HepG2 (cell line): ENCODE results near the gene RAD51. TPM values are rescaled to one million over a fixed set of nuclear protein-coding genes. Genes with fewer than 3 reads are reported as not detected.

Experiments
- DZIP1 ChIP-seq: sonication (generic); formaldehyde crosslinking; IDR thresholded peaks from 2 replicates; pipeline ENCODE4 v1.5.0; 2020; ENCODE audit warnings: mild to moderate bottlenecking, missing genetic modification reagents
- PRDM15 ChIP-seq: sonication (generic); formaldehyde crosslinking; IDR thresholded peaks from 2 replicates; pipeline ENCODE4 v1.4.0; 2020; ENCODE audit warnings: missing genetic modification reagents
- RARG ChIP-seq: sonication (generic); formaldehyde crosslinking; IDR thresholded peaks from 2 replicates; pipeline ENCODE4 v1.4.0; 2020; ENCODE audit warnings: low read depth, mild to moderate bottlenecking, missing genetic modification reagents
- ZFP90 ChIP-seq: sonication (generic); formaldehyde crosslinking; IDR thresholded peaks from 2 replicates; pipeline ENCODE4 v1.8.0; 2022; ENCODE audit warnings: missing genetic modification reagents, mild to moderate bottlenecking, inconsistent platforms, borderline replicate concordance
- ZNF121 ChIP-seq: sonication (generic); formaldehyde crosslinking; IDR thresholded peaks from 2 replicates; pipeline ENCODE4 v1.5.0; 2020; ENCODE audit warnings: mild to moderate bottlenecking, missing genetic modification reagents
- ZNF18 ChIP-seq: sonication (generic); formaldehyde crosslinking; IDR thresholded peaks from 2 replicates; pipeline ENCODE4 v1.8.0; 2022; ENCODE audit warnings: mild to moderate bottlenecking, missing genetic modification reagents; ENCODE audit not compliant: insufficient replicate concordance
- ZNF891 ChIP-seq: sonication (generic); formaldehyde crosslinking; IDR thresholded peaks from 2 replicates; pipeline ENCODE4 v1.5.0; 2020; ENCODE audit warnings: mild to moderate bottlenecking, missing genetic modification reagents
- polyA plus RNA-seq, 8 experiments: library from polyadenylated mRNA; depleted of rRNA in 3 of 8; stranded (reverse) in 7 of 8; unstranded in 1 of 8; fragments of >200 nt; fragmentation: Illumina TruSeq in 4 of 8; extraction: Trizol in 4 of 8; gene quantifications; 2 replicates each; pipeline versions ENCODE4 v1.2.1 to v1.2.3, GENCODE V29; 2011 to 2016; ENCODE audit warnings: low read depth in 4 of 8, missing spikeins in 1 of 8, mixed read lengths in 1 of 8; ENCODE audit not compliant: insufficient read depth in 1 of 8
- total RNA-seq, 5 experiments: library from RNA; depleted of rRNA; stranded (reverse); fragments of >200 nt; fragmentation: Illumina TruSeq; extraction: Trizol; gene quantifications; 2 replicates each; pipeline ENCODE4 v1.2.3, GENCODE V29; 2016; ENCODE audit warnings: low read depth in 1 of 5
- TF ChIP-seq, protein P1 (sequence below): sonication (generic); formaldehyde crosslinking; IDR thresholded peaks from 2 replicates; pipeline ENCODE4 v1.4.0; 2020; ENCODE audit warnings: missing genetic modification reagents, borderline replicate concordance
- TF ChIP-seq, protein P2 (sequence below), 2 experiments: sonication (generic) in 1 of 2; formaldehyde crosslinking in 1 of 2; IDR thresholded peaks; 2 replicates each; pipeline versions ENCODE4 v1.5.1 to v1.6.1; 2011 to 2020; ENCODE audit warnings: borderline replicate concordance in 1 of 2, low read depth in 1 of 2, low read length in 1 of 2, mild to moderate bottlenecking in 1 of 2, missing genetic modification reagents in 1 of 2, moderate library complexity in 1 of 2

Gene RAD51
- total and polyA plus RNA-seq, 2 of the 13 experiments (the other 11 are each of a cell fraction or from before 2014, with no cell fraction given): 8.5 to 12.8 TPM

GRCh38 chr15:40694688-40695468 is at the start of gene RAD51 (continued):
- TF ChIP-seq ZNF891 (CRISPR knock-in tag): no peak; the same call in 1 of the 2 replicates
- TF ChIP-seq ZFP90 (CRISPR knock-in tag): peak; percentile 76; the same call in 1 of the 2 replicates
- TF ChIP-seq, protein P1, sequence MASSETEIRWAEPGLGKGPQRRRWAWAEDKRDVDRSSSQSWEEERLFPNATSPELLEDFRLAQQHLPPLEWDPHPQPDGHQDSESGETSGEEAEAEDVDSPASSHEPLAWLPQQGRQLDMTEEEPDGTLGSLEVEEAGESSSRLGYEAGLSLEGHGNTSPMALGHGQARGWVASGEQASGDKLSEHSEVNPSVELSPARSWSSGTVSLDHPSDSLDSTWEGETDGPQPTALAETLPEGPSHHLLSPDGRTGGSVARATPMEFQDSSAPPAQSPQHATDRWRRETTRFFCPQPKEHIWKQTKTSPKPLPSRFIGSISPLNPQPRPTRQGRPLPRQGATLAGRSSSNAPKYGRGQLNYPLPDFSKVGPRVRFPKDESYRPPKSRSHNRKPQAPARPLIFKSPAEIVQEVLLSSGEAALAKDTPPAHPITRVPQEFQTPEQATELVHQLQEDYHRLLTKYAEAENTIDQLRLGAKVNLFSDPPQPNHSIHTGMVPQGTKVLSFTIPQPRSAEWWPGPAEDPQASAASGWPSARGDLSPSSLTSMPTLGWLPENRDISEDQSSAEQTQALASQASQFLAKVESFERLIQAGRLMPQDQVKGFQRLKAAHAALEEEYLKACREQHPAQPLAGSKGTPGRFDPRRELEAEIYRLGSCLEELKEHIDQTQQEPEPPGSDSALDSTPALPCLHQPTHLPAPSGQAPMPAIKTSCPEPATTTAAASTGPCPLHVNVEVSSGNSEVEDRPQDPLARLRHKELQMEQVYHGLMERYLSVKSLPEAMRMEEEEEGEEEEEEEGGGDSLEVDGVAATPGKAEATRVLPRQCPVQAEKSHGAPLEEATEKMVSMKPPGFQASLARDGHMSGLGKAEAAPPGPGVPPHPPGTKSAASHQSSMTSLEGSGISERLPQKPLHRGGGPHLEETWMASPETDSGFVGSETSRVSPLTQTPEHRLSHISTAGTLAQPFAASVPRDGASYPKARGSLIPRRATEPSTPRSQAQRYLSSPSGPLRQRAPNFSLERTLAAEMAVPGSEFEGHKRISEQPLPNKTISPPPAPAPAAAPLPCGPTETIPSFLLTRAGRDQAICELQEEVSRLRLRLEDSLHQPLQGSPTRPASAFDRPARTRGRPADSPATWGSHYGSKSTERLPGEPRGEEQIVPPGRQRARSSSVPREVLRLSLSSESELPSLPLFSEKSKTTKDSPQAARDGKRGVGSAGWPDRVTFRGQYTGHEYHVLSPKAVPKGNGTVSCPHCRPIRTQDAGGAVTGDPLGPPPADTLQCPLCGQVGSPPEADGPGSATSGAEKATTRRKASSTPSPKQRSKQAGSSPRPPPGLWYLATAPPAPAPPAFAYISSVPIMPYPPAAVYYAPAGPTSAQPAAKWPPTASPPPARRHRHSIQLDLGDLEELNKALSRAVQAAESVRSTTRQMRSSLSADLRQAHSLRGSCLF (CRISPR knock-in tag): peak; percentile 42; the same call in 1 of the 2 replicates
- TF ChIP-seq, protein P2, sequence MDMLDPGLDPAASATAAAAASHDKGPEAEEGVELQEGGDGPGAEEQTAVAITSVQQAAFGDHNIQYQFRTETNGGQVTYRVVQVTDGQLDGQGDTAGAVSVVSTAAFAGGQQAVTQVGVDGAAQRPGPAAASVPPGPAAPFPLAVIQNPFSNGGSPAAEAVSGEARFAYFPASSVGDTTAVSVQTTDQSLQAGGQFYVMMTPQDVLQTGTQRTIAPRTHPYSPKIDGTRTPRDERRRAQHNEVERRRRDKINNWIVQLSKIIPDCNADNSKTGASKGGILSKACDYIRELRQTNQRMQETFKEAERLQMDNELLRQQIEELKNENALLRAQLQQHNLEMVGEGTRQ (IDR thresholded peaks at IDR 0.05; ENCODE audit: low read depth, low read length): no peak
- TF ChIP-seq, protein P2 (CRISPR knock-in tag; IDR thresholded peaks at IDR 0.05; ENCODE audit: borderline replicate concordance): 0 out of 2 replicates have a peak, but pooled peaks have one; percentile 23
- TF ChIP-seq ZNF121 (CRISPR knock-in tag): 0 out of 2 replicates have a peak, but pooled peaks have one; percentile 9
- peak; percentile 93 for TF ChIP-seq ZNF18 (CRISPR knock-in tag)
- TF ChIP-seq DZIP1 (CRISPR knock-in tag): peak; percentile 79; the same call in 1 of the 2 replicates
- TF ChIP-seq RARG: no peak
- TF ChIP-seq PRDM15 (CRISPR knock-in tag): peak; percentile 53; the same call in 1 of the 2 replicates
